ENCODE results near the gene RABL3. TPM values are rescaled to one million over a fixed set of nuclear protein-coding genes. Genes with fewer than 3 reads are reported as not detected.

Gene RABL3
- total RNA-seq = 21.9 TPM

GRCh38 chr3:120742198-120742848 lies at the start of gene RABL3, which contains the start of gene GTF2E1:
Gene RABL3, minus strand, starts transcription at chr3:120742516. Its CDS starts 9 bp downstream, at chr3:120742507.
Gene GTF2E1, plus strand, starts transcription at chr3:120742744. Its CDS starts 7,809 bp downstream, at chr3:120750553.

GRCh38 chr3:120682095-120682681 lies 60.1 kb downstream of the RABL3 start, which contains the start of gene HGD:
Gene HGD, minus strand, starts transcription at chr3:120682239. Its CDS starts 128 bp downstream, at chr3:120682111.

Small RNA genes within 50 kb of the gene (small RNA-seq; reads per million reads assigned to genes)
- gene MTCO1P29 (not detected), gene MTCO2P29 (not detected)

Other genes starting within 250 kb of the RABL3 start
- 44.3 TPM for gene NDUFB4, start 146.2 kb downstream of the RABL3 start, total RNA-seq
- 0.69 TPM for gene HGD, start 60.3 kb downstream of the RABL3 start, total RNA-seq
- gene GTF2E1, start 228 bp upstream of the RABL3 start, total RNA-seq = 21.9 TPM
- gene STXBP5L, start 165.7 kb upstream of the RABL3 start, total RNA-seq = 23.8 TPM